Hepatocyte (in vitro differentiated cells): ENCODE data around the gene FIBCD1.

Source experiments
- EZH2 ChIP-seq: fragments of 200-600 bp; sonication (generic); IDR thresholded peaks from 2 replicates; pipeline ENCODE4 v1.6.1; 2016; ENCODE audit warnings: antibody characterized with exemption, mild to moderate bottlenecking, borderline replicate concordance
- EZH2phosphoT487 ChIP-seq: fragments of 200-600 bp; sonication (generic); IDR thresholded peaks from one replicate; pipeline ENCODE4 v1.6.1; 2018; ENCODE audit warnings: antibody characterized with exemption, mild to moderate bottlenecking, low read depth, moderate library complexity; ENCODE audit not compliant: unreplicated experiment, severe bottlenecking
- TF ChIP-seq, protein P1 (sequence below): fragments of 200-600 bp; sonication (generic); IDR thresholded peaks from 2 replicates; pipeline ENCODE4 v1.5.1; 2016; ENCODE audit warnings: antibody characterized with exemption, mild to moderate bottlenecking; ENCODE audit not compliant: poor library complexity

DNA sequence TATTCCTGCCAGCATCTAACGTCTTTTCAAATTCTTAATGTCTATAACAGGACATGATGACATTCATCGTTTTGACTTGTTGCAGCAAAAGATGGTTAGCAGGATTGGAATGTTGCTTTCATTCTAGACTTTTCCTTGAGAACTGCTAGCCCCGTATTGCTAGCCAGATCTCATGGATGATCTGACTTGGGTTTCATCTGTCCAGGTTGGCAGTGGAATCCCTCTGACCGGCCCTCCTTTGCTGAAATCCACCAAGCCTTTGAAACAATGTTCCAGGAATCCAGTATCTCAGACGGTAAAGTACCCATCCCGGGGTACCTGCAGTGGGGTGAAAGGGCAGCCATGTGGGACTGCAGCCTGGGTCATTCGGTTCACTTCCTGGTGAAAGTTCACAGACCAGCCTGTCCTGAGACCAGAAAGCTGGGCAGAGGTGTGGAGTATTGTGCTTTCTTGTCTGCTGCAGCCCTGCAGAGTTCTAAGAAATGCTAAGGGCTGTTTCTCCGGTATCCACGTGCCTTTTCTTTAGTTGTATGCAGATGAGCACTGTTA, 59.1 kb downstream of the FIBCD1 start:
- TF ChIP-seq, protein P1, sequence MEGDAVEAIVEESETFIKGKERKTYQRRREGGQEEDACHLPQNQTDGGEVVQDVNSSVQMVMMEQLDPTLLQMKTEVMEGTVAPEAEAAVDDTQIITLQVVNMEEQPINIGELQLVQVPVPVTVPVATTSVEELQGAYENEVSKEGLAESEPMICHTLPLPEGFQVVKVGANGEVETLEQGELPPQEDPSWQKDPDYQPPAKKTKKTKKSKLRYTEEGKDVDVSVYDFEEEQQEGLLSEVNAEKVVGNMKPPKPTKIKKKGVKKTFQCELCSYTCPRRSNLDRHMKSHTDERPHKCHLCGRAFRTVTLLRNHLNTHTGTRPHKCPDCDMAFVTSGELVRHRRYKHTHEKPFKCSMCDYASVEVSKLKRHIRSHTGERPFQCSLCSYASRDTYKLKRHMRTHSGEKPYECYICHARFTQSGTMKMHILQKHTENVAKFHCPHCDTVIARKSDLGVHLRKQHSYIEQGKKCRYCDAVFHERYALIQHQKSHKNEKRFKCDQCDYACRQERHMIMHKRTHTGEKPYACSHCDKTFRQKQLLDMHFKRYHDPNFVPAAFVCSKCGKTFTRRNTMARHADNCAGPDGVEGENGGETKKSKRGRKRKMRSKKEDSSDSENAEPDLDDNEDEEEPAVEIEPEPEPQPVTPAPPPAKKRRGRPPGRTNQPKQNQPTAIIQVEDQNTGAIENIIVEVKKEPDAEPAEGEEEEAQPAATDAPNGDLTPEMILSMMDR, result no peak
- no peak for TF ChIP-seq EZH2
- no peak for TF ChIP-seq EZH2phosphoT487
